ENCODE measurements around the gene ULK2. TPM values are rescaled to one million over a fixed set of nuclear protein-coding genes. Genes with fewer than 3 reads are reported as not detected.
A peak's percentile ranks its signal among the peaks of the same experiment; 100 is the strongest.

The ULK2 gene
- total and polyA plus RNA-seq, 2 donors: 7.2 to 7.9 TPM

DNA sequence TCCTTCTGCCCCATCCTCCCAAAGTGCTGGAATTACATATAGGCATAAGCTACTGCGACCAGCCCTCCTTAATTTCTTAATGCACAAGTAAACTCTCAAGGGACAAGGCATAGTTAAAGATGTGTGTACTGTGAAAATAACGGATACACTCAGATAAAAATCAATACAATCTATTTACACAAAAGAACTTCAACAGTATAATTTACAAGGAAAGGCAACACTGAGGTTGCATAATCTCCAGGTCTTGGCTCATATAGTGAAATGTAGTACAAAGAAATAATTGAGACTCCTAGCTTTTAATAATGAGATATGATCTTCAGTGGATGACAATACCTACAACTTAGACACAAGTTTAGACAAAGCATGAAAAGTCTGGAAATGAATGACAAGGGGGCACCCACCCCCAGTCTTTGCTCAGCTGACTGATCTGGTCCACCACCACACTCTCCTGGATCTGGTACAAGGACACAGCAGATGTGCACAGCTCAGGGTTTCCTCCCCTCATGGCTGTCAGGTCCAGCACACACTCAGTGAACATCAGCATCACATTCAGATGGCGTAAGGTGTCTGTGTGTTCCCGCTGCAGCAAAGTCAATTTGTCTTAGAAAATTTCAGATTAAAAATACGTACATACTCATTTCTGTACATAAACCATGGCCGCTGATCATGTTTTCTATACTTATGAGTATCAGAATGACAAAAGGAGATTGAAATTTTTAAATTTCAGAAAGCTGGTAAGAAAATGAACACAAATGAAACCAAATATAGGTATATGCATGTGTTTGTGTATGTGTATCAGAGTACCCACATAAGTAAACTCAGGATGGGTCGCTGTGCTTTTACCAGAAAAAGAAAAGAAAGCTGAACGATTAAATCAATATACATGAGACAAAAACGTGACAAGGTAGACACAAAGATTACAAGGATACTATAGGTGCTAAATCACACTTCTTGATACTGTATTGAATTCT, 86.0 kb downstream of the ULK2 start:
- Histone ChIP-seq H3K9me3 (ENCODE audit: control insufficient read depth in 2 of 2, insufficient read depth in 1 of 2, low read length in 1 of 2) (no peaks in the 10 kb centered on the region), H3K27ac (ENCODE audit: low read depth in 1 of 2, low read length in 1 of 2) (no peak overlapping the region), H3K27me3 (ENCODE audit: control insufficient read depth in 2 of 2, insufficient read depth in 1 of 2, low read length in 1 of 2) (no peaks in the 10 kb centered on the region), H3K4me3 (ENCODE audit: low read length in 2 of 2) (no peak overlapping the region), H3K36me3 (ENCODE audit: control insufficient read depth in 2 of 2, insufficient read depth in 2 of 2, low read length in 1 of 2) (no peaks in the 10 kb centered on the region), H3K4me1 (ENCODE audit: control insufficient read depth in 2 of 2, insufficient read depth in 2 of 2, low read length in 2 of 2) (no peaks in the 10 kb centered on the region)
- 95% methylated on average over 9 of the region's 9 CpGs for WGBS
- DNase-seq (ENCODE audit: low read depth in 6 of 9, low spot score in 9 of 9): no peak

GRCh38 chr17:19780846-19781245, 86.9 kb downstream of the ULK2 start:
- H3K4me1 ChIP-seq (ENCODE audit: control insufficient read depth in 2 of 2, insufficient read depth in 2 of 2, low read length in 2 of 2): no peaks in the 10 kb centered on the region
- no peak overlapping the region for H3K4me3 ChIP-seq (ENCODE audit: low read length in 2 of 2)
- no peaks in the 10 kb centered on the region for H3K9me3 ChIP-seq (ENCODE audit: control insufficient read depth in 2 of 2, insufficient read depth in 1 of 2, low read length in 1 of 2)
- no peaks in the 10 kb centered on the region for H3K36me3 ChIP-seq (ENCODE audit: control insufficient read depth in 2 of 2, insufficient read depth in 2 of 2, low read length in 1 of 2)
- H3K27ac ChIP-seq (ENCODE audit: low read depth in 1 of 2, low read length in 1 of 2): no peak overlapping the region
- H3K27me3 ChIP-seq (ENCODE audit: control insufficient read depth in 2 of 2, insufficient read depth in 1 of 2, low read length in 1 of 2): no peaks in the 10 kb centered on the region
- WGBS: 90% methylated on average over 4 of the region's 4 CpGs
- DNase-seq (ENCODE audit: low read depth in 6 of 9, low spot score in 9 of 9): no peak

DNA sequence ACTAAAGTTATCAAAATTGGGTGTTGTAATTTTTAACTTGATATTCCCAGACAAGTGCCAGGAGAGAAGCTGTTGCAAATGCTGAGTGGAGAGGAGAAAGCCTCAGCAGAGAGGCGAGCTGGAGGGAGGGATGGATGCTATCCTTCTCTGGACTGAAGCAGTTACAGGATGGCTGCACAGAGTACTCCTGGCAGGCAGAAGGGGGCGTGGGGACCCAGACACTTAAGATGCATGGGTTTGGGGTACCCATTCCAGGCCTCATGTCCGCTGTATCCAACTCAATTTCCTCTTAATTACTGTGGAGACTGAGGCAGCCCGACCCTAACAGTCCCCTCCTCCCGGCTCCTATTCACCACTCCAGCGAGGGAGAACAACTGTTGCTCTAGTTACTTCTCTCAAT, 94.2 kb downstream of the ULK2 start:
- no peaks in the 10 kb centered on the region for H3K36me3 ChIP-seq (ENCODE audit: control insufficient read depth in 2 of 2, insufficient read depth in 2 of 2, low read length in 1 of 2)
- peaks cover 0 to 4% of the 10 kb centered on the region in 2 donors for H3K27me3 ChIP-seq (ENCODE audit: control insufficient read depth in 2 of 2, insufficient read depth in 1 of 2, low read length in 1 of 2)
- DNase-seq (ENCODE audit: low read depth in 6 of 9, low spot score in 9 of 9): no peak
- no peaks in the 10 kb centered on the region for H3K9me3 ChIP-seq (ENCODE audit: control insufficient read depth in 2 of 2, insufficient read depth in 1 of 2, low read length in 1 of 2)
- H3K4me1 ChIP-seq (ENCODE audit: control insufficient read depth in 2 of 2, insufficient read depth in 2 of 2, low read length in 2 of 2): peaks cover 13 to 17% of the 10 kb centered on the region in 2 donors
- WGBS: 96% methylated on average over 6 of the region's 6 CpGs
- H3K27ac ChIP-seq (ENCODE audit: low read depth in 1 of 2, low read length in 1 of 2): no peak overlapping the region
- H3K4me3 ChIP-seq (ENCODE audit: low read length in 2 of 2): no peak overlapping the region

- peak overlapping the region in 1 of 2 donors; percentile 81 for H3K27ac ChIP-seq (ENCODE audit: low read depth in 1 of 2, low read length in 1 of 2)
- no peaks in the 10 kb centered on the region for H3K9me3 ChIP-seq (ENCODE audit: control insufficient read depth in 2 of 2, insufficient read depth in 1 of 2, low read length in 1 of 2)
- H3K4me1 ChIP-seq (ENCODE audit: control insufficient read depth in 2 of 2, insufficient read depth in 2 of 2, low read length in 2 of 2): peaks cover 13 to 17% of the 10 kb centered on the region in 2 donors
- peaks cover 0 to 7% of the 10 kb centered on the region in 2 donors for H3K27me3 ChIP-seq (ENCODE audit: control insufficient read depth in 2 of 2, insufficient read depth in 1 of 2, low read length in 1 of 2)
- 50% methylated on average over 7 of the region's 7 CpGs for WGBS
- no peak overlapping the region for H3K4me3 ChIP-seq (ENCODE audit: low read length in 2 of 2)
- DNase-seq (ENCODE audit: low read depth in 6 of 9, low spot score in 9 of 9): peak; percentile 23 to 84 (median 52)
- no peaks in the 10 kb centered on the region for H3K36me3 ChIP-seq (ENCODE audit: control insufficient read depth in 2 of 2, insufficient read depth in 2 of 2, low read length in 1 of 2)
Measured at GRCh38 chr17:19771971-19772630, 95.6 kb downstream of the ULK2 start.

GRCh38 chr17:19770985-19771735, 96.6 kb downstream of the ULK2 start:
- Histone ChIP-seq H3K27ac (ENCODE audit: low read depth in 1 of 2, low read length in 1 of 2) (peak overlapping the region in 1 of 2 donors; percentile 60), H3K4me1 (ENCODE audit: control insufficient read depth in 2 of 2, insufficient read depth in 2 of 2, low read length in 2 of 2) (peaks cover 13 to 17% of the 10 kb centered on the region in 2 donors), H3K9me3 (ENCODE audit: control insufficient read depth in 2 of 2, insufficient read depth in 1 of 2, low read length in 1 of 2) (no peaks in the 10 kb centered on the region), H3K27me3 (ENCODE audit: control insufficient read depth in 2 of 2, insufficient read depth in 1 of 2, low read length in 1 of 2) (peaks cover 0 to 10% of the 10 kb centered on the region in 2 donors), H3K4me3 (ENCODE audit: low read length in 2 of 2) (no peak overlapping the region), H3K36me3 (ENCODE audit: control insufficient read depth in 2 of 2, insufficient read depth in 2 of 2, low read length in 1 of 2) (no peaks in the 10 kb centered on the region)
- no peak for DNase-seq (ENCODE audit: low read depth in 6 of 9, low spot score in 9 of 9)
- 94% methylated on average over 6 of the region's 6 CpGs for WGBS

DNA sequence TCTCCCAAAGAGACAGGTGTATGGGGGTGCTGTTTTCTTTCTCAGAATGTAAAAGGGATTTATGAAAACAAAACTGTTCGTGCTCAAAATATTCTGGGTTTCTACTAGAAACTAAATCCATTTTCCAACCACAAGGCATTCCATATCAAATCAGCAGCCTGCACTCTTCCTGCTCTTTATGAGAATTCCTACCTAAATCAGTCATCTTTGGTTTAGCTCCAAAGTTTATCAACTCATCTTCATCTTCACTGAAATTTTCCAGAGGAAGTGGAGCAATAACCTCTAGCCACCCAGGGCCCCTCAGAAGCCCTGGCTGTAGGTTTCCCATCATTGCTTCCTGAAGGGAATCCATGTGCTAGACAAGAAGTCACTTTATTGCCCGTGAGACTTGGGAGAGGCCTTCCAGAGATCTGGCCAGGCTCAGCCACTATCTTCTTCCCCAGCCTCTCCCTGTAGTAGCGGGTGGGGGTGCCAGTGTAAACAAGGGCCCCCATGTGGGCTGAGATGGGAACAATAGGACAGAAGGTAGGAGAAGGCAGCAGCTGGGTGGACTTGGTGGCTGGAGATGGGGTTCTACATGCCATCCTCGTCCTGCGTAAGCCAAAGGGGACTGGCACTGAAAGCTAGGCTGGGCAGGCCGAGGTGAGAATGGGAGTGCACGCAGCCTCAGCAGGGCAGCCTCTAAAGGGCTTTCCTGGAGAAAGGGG, 97.6 kb downstream of the ULK2 start:
- H3K36me3 ChIP-seq (ENCODE audit: control insufficient read depth in 2 of 2, insufficient read depth in 2 of 2, low read length in 1 of 2): no peaks in the 10 kb centered on the region
- DNase-seq (ENCODE audit: low read depth in 6 of 9, low spot score in 9 of 9): no peak
- H3K9me3 ChIP-seq (ENCODE audit: control insufficient read depth in 2 of 2, insufficient read depth in 1 of 2, low read length in 1 of 2): no peaks in the 10 kb centered on the region
- H3K4me3 ChIP-seq (ENCODE audit: low read length in 2 of 2): no peak overlapping the region
- H3K4me1 ChIP-seq (ENCODE audit: control insufficient read depth in 2 of 2, insufficient read depth in 2 of 2, low read length in 2 of 2): peaks cover 13 to 17% of the 10 kb centered on the region in 2 donors
- WGBS: 96% methylated on average over 7 of the region's 7 CpGs
- H3K27me3 ChIP-seq (ENCODE audit: control insufficient read depth in 2 of 2, insufficient read depth in 1 of 2, low read length in 1 of 2): peaks cover 0 to 12% of the 10 kb centered on the region in 2 donors
- no peak overlapping the region for H3K27ac ChIP-seq (ENCODE audit: low read depth in 1 of 2, low read length in 1 of 2)

DNA sequence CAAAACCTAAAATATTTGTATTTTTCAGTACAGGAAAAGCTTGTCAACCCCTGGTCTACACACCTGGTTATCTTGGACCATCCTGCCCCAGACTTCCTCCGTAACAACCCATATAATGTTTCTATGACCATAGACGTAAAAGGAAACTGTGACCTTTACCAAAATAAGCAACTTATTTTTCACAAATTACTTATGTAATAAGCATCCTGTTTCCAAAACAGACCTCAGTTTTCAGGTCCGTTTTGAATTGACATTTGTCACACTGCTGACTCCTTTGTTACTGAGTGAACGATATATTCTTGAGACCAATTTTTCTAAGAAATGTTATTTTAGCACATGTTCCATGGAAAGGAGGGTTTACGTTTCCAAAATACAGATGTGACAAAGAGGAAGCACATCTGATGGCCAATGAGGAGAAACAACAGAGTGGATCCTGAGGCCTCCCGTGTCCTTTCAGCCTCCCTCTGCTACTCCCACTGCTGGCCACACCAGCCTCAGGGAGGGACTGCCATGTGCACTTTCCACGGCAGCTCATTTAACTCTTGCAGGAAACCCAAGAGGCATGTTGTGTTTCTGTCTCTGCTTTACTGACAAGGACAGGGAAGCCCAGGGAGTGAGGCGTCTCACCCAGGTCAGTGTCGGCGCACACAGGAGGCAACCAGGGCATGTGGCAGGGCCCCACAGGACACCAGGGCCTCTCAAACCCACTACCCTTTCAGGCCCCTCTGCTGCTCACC, 99.5 kb downstream of the ULK2 start:
- Histone ChIP-seq H3K36me3 (ENCODE audit: control insufficient read depth in 2 of 2, insufficient read depth in 2 of 2, low read length in 1 of 2) (no peaks in the 10 kb centered on the region), H3K9me3 (ENCODE audit: control insufficient read depth in 2 of 2, insufficient read depth in 1 of 2, low read length in 1 of 2) (no peaks in the 10 kb centered on the region), H3K4me1 (ENCODE audit: control insufficient read depth in 2 of 2, insufficient read depth in 2 of 2, low read length in 2 of 2) (peaks cover 12 to 17% of the 10 kb centered on the region in 2 donors), H3K27ac (ENCODE audit: low read depth in 1 of 2, low read length in 1 of 2) (no peak overlapping the region), H3K27me3 (ENCODE audit: control insufficient read depth in 2 of 2, insufficient read depth in 1 of 2, low read length in 1 of 2) (peaks cover 0 to 12% of the 10 kb centered on the region in 2 donors), H3K4me3 (ENCODE audit: low read length in 2 of 2) (no peak overlapping the region)
- 64% methylated on average over 10 of the region's 10 CpGs for WGBS
- DNase-seq (ENCODE audit: low read depth in 6 of 9, low spot score in 9 of 9): no peak

Data from thymus (tissue), 11 donors.